Progenitor cell of endocrine pancreas (in vitro differentiated cells): ENCODE data around the gene GNAS-AS1. TPM values are rescaled to one million over a fixed set of nuclear protein-coding genes. Genes with fewer than 3 reads are reported as not detected.

Experiments used
- DNase-seq: peaks from one replicate; pipeline ENCODE4 v3.0.0; 2021; ENCODE audit warnings: low spot score; ENCODE audit not compliant: unreplicated experiment
- H3K27ac Mint-ChIP-seq: 2 replicates; pipeline ENCODE4 v1.8.0; 2021; ENCODE audit warnings: mild to moderate bottlenecking, moderate library complexity, mixed read lengths
- H3K27me3 Mint-ChIP-seq: 2 replicates; pipeline ENCODE4 v1.8.0; 2021; ENCODE audit warnings: mixed read lengths
- H3K36me3 Mint-ChIP-seq: 2 replicates; pipeline ENCODE4 v1.8.0; 2022; ENCODE audit warnings: mixed read lengths; ENCODE audit not compliant: insufficient read depth
- H3K4me1 Mint-ChIP-seq: 2 replicates; pipeline ENCODE4 v1.8.0; 2021; ENCODE audit warnings: low read depth, mixed read lengths
- H3K4me3 Mint-ChIP-seq: 2 replicates; pipeline ENCODE4 v1.8.0; 2021; ENCODE audit warnings: low read depth, mild to moderate bottlenecking, moderate library complexity, mixed read lengths
- H3K9me3 Mint-ChIP-seq: 2 replicates; pipeline ENCODE4 v1.8.0; 2021; ENCODE audit warnings: low read depth, mixed read lengths
- total RNA-seq: library from RNA; stranded (reverse); gene quantifications from 2 replicates; pipeline ENCODE4 v1.2.1, GENCODE V29; 2021
- TF ChIP-seq, protein P1 (sequence below): fragments of 200-600 bp; sonication (generic); IDR thresholded peaks from one replicate; pipeline ENCODE4 v1.5.0; 2021; ENCODE audit warnings: antibody characterized with exemption, mild to moderate bottlenecking; ENCODE audit not compliant: unreplicated experiment

The GNAS-AS1 gene
- total RNA-seq, 1 donor from 2014 or later, result 4.3 TPM

GRCh38 chr20:58852543-58853271 is 2.0 kb upstream of the GNAS-AS1 start, which contains the start of gene GNAS:
GNAS (plus strand) TSS chr20:58852716.
- peak; percentile 47 for DNase-seq
- H3K27ac Mint-ChIP-seq, result peak within 1 kb of the TSS; percentile 85
- no peaks in the 10 kb centered on the region for H3K9me3 Mint-ChIP-seq
- TF ChIP-seq, protein P1, sequence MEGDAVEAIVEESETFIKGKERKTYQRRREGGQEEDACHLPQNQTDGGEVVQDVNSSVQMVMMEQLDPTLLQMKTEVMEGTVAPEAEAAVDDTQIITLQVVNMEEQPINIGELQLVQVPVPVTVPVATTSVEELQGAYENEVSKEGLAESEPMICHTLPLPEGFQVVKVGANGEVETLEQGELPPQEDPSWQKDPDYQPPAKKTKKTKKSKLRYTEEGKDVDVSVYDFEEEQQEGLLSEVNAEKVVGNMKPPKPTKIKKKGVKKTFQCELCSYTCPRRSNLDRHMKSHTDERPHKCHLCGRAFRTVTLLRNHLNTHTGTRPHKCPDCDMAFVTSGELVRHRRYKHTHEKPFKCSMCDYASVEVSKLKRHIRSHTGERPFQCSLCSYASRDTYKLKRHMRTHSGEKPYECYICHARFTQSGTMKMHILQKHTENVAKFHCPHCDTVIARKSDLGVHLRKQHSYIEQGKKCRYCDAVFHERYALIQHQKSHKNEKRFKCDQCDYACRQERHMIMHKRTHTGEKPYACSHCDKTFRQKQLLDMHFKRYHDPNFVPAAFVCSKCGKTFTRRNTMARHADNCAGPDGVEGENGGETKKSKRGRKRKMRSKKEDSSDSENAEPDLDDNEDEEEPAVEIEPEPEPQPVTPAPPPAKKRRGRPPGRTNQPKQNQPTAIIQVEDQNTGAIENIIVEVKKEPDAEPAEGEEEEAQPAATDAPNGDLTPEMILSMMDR, result peak; percentile 67
- H3K4me3 Mint-ChIP-seq, result peak within 1 kb of the TSS; percentile 92
- H3K4me1 Mint-ChIP-seq, result peaks cover 22% of the 10 kb centered on the region
- H3K36me3 Mint-ChIP-seq, result peaks cover 1% of the 10 kb centered on the region
- H3K27me3 Mint-ChIP-seq, result peaks cover 66% of the 10 kb centered on the region

GRCh38 chr20:58851969-58852458 is 1.3 kb upstream of the GNAS-AS1 start:
- Mint-ChIP-seq H3K36me3 (peaks cover 1% of the 10 kb centered on the region), H3K27me3 (peaks cover 65% of the 10 kb centered on the region), H3K9me3 (no peaks in the 10 kb centered on the region), H3K4me3 (peak overlapping the region; percentile 92), H3K4me1 (peaks cover 22% of the 10 kb centered on the region), H3K27ac (peak overlapping the region; percentile 85)
- TF ChIP-seq, protein P1, result no peak
- no peak for DNase-seq

- Mint-ChIP-seq H3K27ac (peak overlapping the region; percentile 85), H3K4me1 (peaks cover 22% of the 10 kb centered on the region), H3K36me3 (peaks cover 1% of the 10 kb centered on the region), H3K9me3 (no peaks in the 10 kb centered on the region), H3K27me3 (peaks cover 62% of the 10 kb centered on the region), H3K4me3 (peak overlapping the region; percentile 92)
- TF ChIP-seq, protein P1, result no peak
- DNase-seq, result no peak
Measured at GRCh38 chr20:58851221-58851968, 693 bp upstream of the GNAS-AS1 start.

GRCh38 chr20:58847463-58847862 is 3.2 kb downstream of the GNAS-AS1 start:
- no peak overlapping the region for H3K4me3 Mint-ChIP-seq
- no peak overlapping the region for H3K27ac Mint-ChIP-seq
- no peaks in the 10 kb centered on the region for H3K9me3 Mint-ChIP-seq
- H3K27me3 Mint-ChIP-seq, result peaks cover 78% of the 10 kb centered on the region
- peaks cover 20% of the 10 kb centered on the region for H3K4me1 Mint-ChIP-seq
- no peak for DNase-seq
- TF ChIP-seq, protein P1, result no peak
- peaks cover 3% of the 10 kb centered on the region for H3K36me3 Mint-ChIP-seq

DNA sequence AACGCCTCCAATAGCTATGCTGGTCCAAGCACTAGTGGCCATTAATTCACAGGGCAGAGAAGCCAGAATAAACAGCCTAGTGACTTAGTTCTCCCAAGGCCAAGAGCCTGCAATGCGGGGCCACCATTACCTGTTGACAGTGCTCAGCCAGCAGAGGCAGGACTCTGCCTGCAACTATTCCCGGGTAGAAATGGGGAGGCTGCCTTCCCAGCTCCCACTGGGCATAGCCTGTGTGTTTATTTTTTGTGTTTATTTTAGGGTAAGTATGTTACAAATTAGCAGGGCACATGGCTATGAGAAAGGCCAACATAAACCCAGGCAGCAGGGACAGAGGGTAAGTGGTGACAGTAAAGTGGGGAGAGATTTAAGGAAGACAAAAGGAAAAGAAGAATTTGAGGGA is 5.0 kb downstream of the GNAS-AS1 start:
- Mint-ChIP-seq H3K36me3 (peaks cover 15% of the 10 kb centered on the region), H3K27ac (no peak overlapping the region), H3K27me3 (peaks cover 80% of the 10 kb centered on the region), H3K4me3 (no peak overlapping the region), H3K4me1 (peaks cover 17% of the 10 kb centered on the region), H3K9me3 (no peaks in the 10 kb centered on the region)
- DNase-seq, result no peak
- TF ChIP-seq, protein P1, result no peak
